Spleen (tissue), 11 donors: ENCODE results near the gene SEPHS2. TPM values are rescaled to one million over a fixed set of nuclear protein-coding genes. Genes with fewer than 3 reads are reported as not detected.
A peak's percentile ranks its signal among the peaks of the same experiment; 100 is the strongest.

ENCODE experiments used
- DNase-seq: peaks from one replicate; pipeline ENCODE4 v3.0.0-alpha.2; 2020
- H3K27ac ChIP-seq, 8 donors: fragments of 200-600 bp; sonication (generic) in 7 of 8; 1 replicate in 4 of 8; 2 replicates in 4 of 8; pipeline versions ENCODE4 v1.5.0 to v1.8.0; 2016 to 2021; ENCODE audit warnings: inconsistent platforms in 4 of 8, mild to moderate bottlenecking in 4 of 8, moderate library complexity in 1 of 8
- H3K27me3 ChIP-seq, 7 donors: fragments of 200-600 bp; sonication (generic) in 6 of 7; replicated peaks in 1 of 7; 1 replicate in 4 of 7; 2 replicates in 3 of 7; pipeline versions ENCODE4 v1.5.0 to v1.8.0; 2016 to 2021; ENCODE audit warnings: inconsistent platforms in 3 of 7, mild to moderate bottlenecking in 1 of 7
- H3K36me3 ChIP-seq, 6 donors: fragments of 200-600 bp; sonication (generic) in 5 of 6; 1 replicate in 4 of 6; 2 replicates in 2 of 6; pipeline versions ENCODE4 v1.5.0 to v1.8.0; 2016 to 2021; ENCODE audit warnings: inconsistent platforms in 2 of 6
- H3K4me1 ChIP-seq, 6 donors: fragments of 200-600 bp; sonication (generic) in 5 of 6; 1 replicate in 3 of 6; 2 replicates in 3 of 6; pipeline versions ENCODE4 v1.5.0 to v1.8.0; 2016 to 2021; ENCODE audit warnings: inconsistent platforms in 3 of 6
- H3K4me3 ChIP-seq, 8 donors: fragments of 200-600 bp; sonication (generic) in 7 of 8; 1 replicate in 4 of 8; 2 replicates in 4 of 8; pipeline versions ENCODE4 v1.5.0 to v1.8.0; 2016 to 2021; ENCODE audit warnings: inconsistent platforms in 4 of 8, mild to moderate bottlenecking in 4 of 8, moderate library complexity in 2 of 8
- H3K9me3 ChIP-seq, 8 donors: fragments of 200-600 bp; sonication (generic) in 7 of 8; 1 replicate in 4 of 8; 2 replicates in 4 of 8; pipeline versions ENCODE4 v1.5.0 to v1.8.0; 2016 to 2021; ENCODE audit warnings: inconsistent platforms in 4 of 8
- CTCF ChIP-seq, 11 experiments: fragments of 200-600 bp in 7 of 11; fragments of 450-650 bp in 4 of 11; sonication (generic) in 4 of 11; IDR thresholded peaks in 8 of 11; conservative IDR thresholded peaks in 3 of 11; 1 replicate in 7 of 11; 2 replicates in 4 of 11; pipeline versions ENCODE4 v1.4.0 to v1.8.0; 2016 to 2021; ENCODE audit warnings: antibody characterized with exemption in 11 of 11, inconsistent platforms in 4 of 11, mild to moderate bottlenecking in 1 of 11
- POLR2A ChIP-seq, 3 donors: fragments of 450-650 bp; IDR thresholded peaks; one replicate each; pipeline ENCODE4 v1.5.1; 2017; ENCODE audit warnings: antibody characterized with exemption in 3 of 3, mild to moderate bottlenecking in 1 of 3
- POLR2AphosphoS5 ChIP-seq, 3 donors: sonication (generic); formaldehyde crosslinking; IDR thresholded peaks; one replicate each; pipeline ENCODE4 v1.5.1; 2017; ENCODE audit warnings: antibody characterized with exemption in 3 of 3
- WGBS, 5 donors: extraction: QIAGEN DNeasy Blood & Tissue Kit in 3 of 5; methylation state at CpG; one replicate each; pipeline versions ENCODE4 v1.1.5 to v1.1.7; 2013 to 2018; 5-methylcytosine and 5-hydroxymethylcytosine counted together
- intact Hi-C: fragments of 100-400 bp; cut with DNase I; formaldehyde crosslinking; loops from one replicate; pipeline ENCODE4 v1.15.0; 2023; ENCODE audit warnings: low total_unique reads
- polyA plus RNA-seq, 3 donors: library from polyadenylated mRNA; stranded (reverse); fragments of 200-250 nt; gene quantifications; one replicate each; pipeline ENCODE4 v1.2.1, GENCODE V29; 2013
- total RNA-seq, 7 donors: library from RNA; depleted of rRNA in 3 of 7; stranded (reverse); fragments of >200 nt in 3 of 7; fragmentation: NEBNext Ultra II Directional in 4 of 7; extraction: Animal tissue kit (Norgen Biotek cat#: 25700) in 4 of 7; gene quantifications; one replicate each; pipeline versions ENCODE4 v1.1.0 to v1.2.1, GENCODE V29; 2016 to 2021
- donor health status: healthy with polysubstance abuse.
- donor health status: DM: no; HTN: no; CAD: no; lungs with moderate emphysema.
- donor health status: DM: no; HTN: no; CAD: no.
- donor health status: Bipolar disorder and iron deficiency.
- donor health status: healthy.
- donor health status: DM: no; HTN: no; CAD: no.
- donor health status: DM: yes; HTN: yes; CAD: no.

The SEPHS2 gene
- total and polyA plus RNA-seq, 10 donors, result 35.5 to 56.0 (median 46.6) TPM

GRCh38 chr16:30449116-30449435 lies 3.4 kb upstream of the SEPHS2 start:
- H3K27ac ChIP-seq, result no peak overlapping the region
- WGBS, 5 donors, result 83 to 93% (median 88%) methylated on average over 3 of the region's 3 CpGs
- no peak for DNase-seq
- no peaks in the 10 kb centered on the region for H3K27me3 ChIP-seq
- no peaks in the 10 kb centered on the region for H3K9me3 ChIP-seq
- intact Hi-C loops, result loop anchor here (10.0 kb wide), 1 partner anchor 76 kb away; the partner anchor contains the start of gene ZNF768
- H3K4me3 ChIP-seq, result no peak overlapping the region
- H3K4me1 ChIP-seq, result peaks cover 20 to 57% (median 45%) of the 10 kb centered on the region in 6 donors
- H3K36me3 ChIP-seq, result peaks cover 0 to 8% (median 0%) of the 10 kb centered on the region in 6 donors
- TF ChIP-seq POLR2AphosphoS5 (IDR thresholded peaks at IDR 0.05) (no peak), CTCF (IDR thresholded peaks at IDR 0.05 in 8 of 11, conservative IDR thresholded peaks at IDR 0.05 in 3 of 11) (no peak), POLR2A (IDR thresholded peaks at IDR 0.05) (no peak)

GRCh38 chr16:30447512-30448226 lies 2.0 kb upstream of the SEPHS2 start:
- H3K9me3 ChIP-seq, result no peaks in the 10 kb centered on the region
- peaks cover 28 to 70% (median 56%) of the 10 kb centered on the region in 6 donors for H3K4me1 ChIP-seq
- DNase-seq, result no peak
- H3K4me3 ChIP-seq, result no peak overlapping the region
- no peak overlapping the region for H3K27ac ChIP-seq
- intact Hi-C loops, result loop anchor here (10.0 kb wide), 1 partner anchor 77 kb away; the partner anchor contains the start of gene ZNF768
- 87 to 92% (median 91%) methylated on average over 12 of the region's 12 CpGs for WGBS, 5 donors
- H3K36me3 ChIP-seq, result peaks cover 0 to 22% (median 0%) of the 10 kb centered on the region in 6 donors
- TF ChIP-seq CTCF (IDR thresholded peaks at IDR 0.05 in 8 of 11, conservative IDR thresholded peaks at IDR 0.05 in 3 of 11), result no peak
- TF ChIP-seq POLR2AphosphoS5 (IDR thresholded peaks at IDR 0.05), result no peak
- no peak for TF ChIP-seq POLR2A (IDR thresholded peaks at IDR 0.05)
- H3K27me3 ChIP-seq, result no peaks in the 10 kb centered on the region

- TF ChIP-seq CTCF (IDR thresholded peaks at IDR 0.05 in 8 of 11, conservative IDR thresholded peaks at IDR 0.05 in 3 of 11), result no peak
- TF ChIP-seq POLR2A (IDR thresholded peaks at IDR 0.05), result no peak
- no peak for TF ChIP-seq POLR2AphosphoS5 (IDR thresholded peaks at IDR 0.05)
- intact Hi-C loops, result loop anchor here (10.0 kb wide), 1 partner anchor 79 kb away; the partner anchor contains the start of gene ZNF768
- Histone ChIP-seq H3K4me3 (peak overlapping the region; percentile 65 to 99 (median 86)), H3K27ac (peak overlapping the region; percentile 82 to 99 (median 97)), H3K4me1 (peaks cover 28 to 61% (median 47%) of the 10 kb centered on the region in 6 donors), H3K27me3 (no peaks in the 10 kb centered on the region), H3K36me3 (peaks cover 0 to 27% (median 0%) of the 10 kb centered on the region in 6 donors), H3K9me3 (no peaks in the 10 kb centered on the region)
- WGBS, 5 donors, result 76 to 86% (median 79%) methylated on average over 10 of the region's 10 CpGs
- no peak for DNase-seq
Observed at GRCh38 chr16:30446203-30446595, 525 bp upstream of the SEPHS2 start.

- Histone ChIP-seq H3K36me3 (peaks cover 0 to 27% (median 0%) of the 10 kb centered on the region in 6 donors), H3K4me1 (peaks cover 24 to 56% (median 39%) of the 10 kb centered on the region in 6 donors), H3K9me3 (no peaks in the 10 kb centered on the region), H3K27me3 (no peaks in the 10 kb centered on the region), H3K4me3 (peak overlapping the region; percentile 65 to 99 (median 86)), H3K27ac (peak overlapping the region; percentile 82 to 99 (median 97))
- no peak for DNase-seq
- intact Hi-C loops, result loop anchor here (10.0 kb wide), 1 partner anchor 80 kb away; the partner anchor contains the start of gene ZNF768
- no peak for TF ChIP-seq POLR2AphosphoS5 (IDR thresholded peaks at IDR 0.05)
- WGBS, 5 donors, result 29 to 40% (median 33%) methylated on average over 11 of the region's 11 CpGs
Observed at GRCh38 chr16:30445149-30445407, 596 bp downstream of the SEPHS2 start.
